H9 (cell line): ENCODE data around the gene COMT. TPM values are rescaled to one million over a fixed set of nuclear protein-coding genes. Genes with fewer than 3 reads are reported as not detected.

Source experiments
- DNase-seq: peaks from one replicate; pipeline ENCODE4 v3.0.0-alpha.2; 2017
- H2AFZ ChIP-seq: one replicate; pipeline ENCODE4 v1.6.1; 2013; ENCODE audit warnings: mild to moderate bottlenecking, low read length, control low read depth, moderate library complexity
- H2AK5ac ChIP-seq: 2 replicates; pipeline ENCODE4 v1.6.1; 2013; ENCODE audit warnings: low read length, control low read depth, mixed read lengths; ENCODE audit not compliant: insufficient read length
- H2BK120ac ChIP-seq: one replicate; pipeline ENCODE4 v1.6.1; 2013; ENCODE audit warnings: low read depth, mild to moderate bottlenecking, low read length, control low read depth, inconsistent platforms; ENCODE audit not compliant: poor library complexity, severe bottlenecking
- H2BK12ac ChIP-seq: 2 replicates; pipeline ENCODE4 v1.6.1; 2013; ENCODE audit warnings: low read length, control low read depth, mixed read lengths, low read depth; ENCODE audit not compliant: insufficient read length
- H2BK15ac ChIP-seq: 2 replicates; pipeline ENCODE4 v1.6.1; 2013; ENCODE audit warnings: low read depth, low read length, control low read depth
- H2BK20ac ChIP-seq: one replicate; pipeline ENCODE4 v1.6.1; 2013; ENCODE audit warnings: low read depth, mild to moderate bottlenecking, low read length, control low read depth, inconsistent platforms; ENCODE audit not compliant: poor library complexity, severe bottlenecking
- H2BK5ac ChIP-seq: 2 replicates; pipeline ENCODE4 v1.6.1; 2013; ENCODE audit warnings: low read length, control low read depth, mixed read lengths; ENCODE audit not compliant: insufficient read length
- H3K14ac ChIP-seq: 2 replicates; pipeline ENCODE4 v1.6.1; 2013; ENCODE audit warnings: low read length, control low read depth; ENCODE audit not compliant: insufficient read depth
- H3K18ac ChIP-seq: 2 replicates; pipeline ENCODE4 v1.6.1; 2013; ENCODE audit warnings: low read depth, mild to moderate bottlenecking, mixed read lengths, low read length, control low read depth; ENCODE audit not compliant: insufficient read length
- H3K23ac ChIP-seq: 2 replicates; pipeline ENCODE4 v1.6.1; 2013; ENCODE audit warnings: low read length, control low read depth, mixed read lengths, low read depth; ENCODE audit not compliant: insufficient read length
- H3K23me2 ChIP-seq: 2 replicates; pipeline ENCODE4 v1.6.1; 2013; ENCODE audit warnings: low read depth, mild to moderate bottlenecking, mixed read lengths, low read length, control low read depth; ENCODE audit not compliant: insufficient read length, poor library complexity, severe bottlenecking
- H3K27ac ChIP-seq: 2 replicates; pipeline ENCODE4 v1.5.1; 2013; ENCODE audit warnings: low read length, control low read depth, mixed read lengths, low read depth; ENCODE audit not compliant: insufficient read length
- H3K27me3 ChIP-seq: 2 replicates; pipeline ENCODE4 v1.6.1; 2013; ENCODE audit warnings: low read length, control low read depth, inconsistent platforms; ENCODE audit not compliant: insufficient read depth
- H3K4ac ChIP-seq: 2 replicates; pipeline ENCODE4 v1.6.1; 2013; ENCODE audit warnings: low read depth, mild to moderate bottlenecking, control low read depth, inconsistent platforms, low read length, moderate library complexity
- H3K4me1 ChIP-seq: 2 replicates; pipeline ENCODE4 v1.6.1; 2013; ENCODE audit warnings: low read length, control low read depth, inconsistent platforms; ENCODE audit not compliant: insufficient read depth
- H3K4me2 ChIP-seq: 2 replicates; pipeline ENCODE4 v1.6.1; 2013; ENCODE audit warnings: low read length, control low read depth, mixed read lengths; ENCODE audit not compliant: insufficient read length, insufficient read depth
- H3K56ac ChIP-seq: 2 replicates; pipeline ENCODE4 v1.6.1; 2013; ENCODE audit warnings: low read depth, mild to moderate bottlenecking, mixed read lengths, low read length, control low read depth; ENCODE audit not compliant: insufficient read length
- H3K79me1 ChIP-seq: 2 replicates; pipeline ENCODE4 v1.6.1; 2013; ENCODE audit warnings: low read depth, mild to moderate bottlenecking, moderate library complexity, low read length, control low read depth, inconsistent platforms; ENCODE audit not compliant: insufficient read depth, poor library complexity, severe bottlenecking
- H3K79me2 ChIP-seq: 2 replicates; pipeline ENCODE4 v1.6.1; 2013; ENCODE audit warnings: low read length, control low read depth, inconsistent platforms; ENCODE audit not compliant: insufficient read depth
- H3K9ac ChIP-seq: 2 replicates; pipeline ENCODE4 v1.6.1; 2013; ENCODE audit warnings: low read length, control low read depth, mixed read lengths; ENCODE audit not compliant: insufficient read length; ENCODE audit errors: extremely low read depth
- H3K9me3 ChIP-seq: one replicate; pipeline ENCODE4 v1.6.1; 2013; ENCODE audit warnings: low read depth, low read length, inconsistent platforms; ENCODE audit not compliant: control insufficient read depth
- H3T11ph ChIP-seq: one replicate; pipeline ENCODE4 v1.6.1; 2013; ENCODE audit warnings: mild to moderate bottlenecking, low read length, control low read depth, inconsistent platforms
- H4K20me1 ChIP-seq: one replicate; pipeline ENCODE4 v1.6.1; 2013; ENCODE audit not compliant: control insufficient read depth, insufficient read length, insufficient read depth
- H4K5ac ChIP-seq: 2 replicates; pipeline ENCODE4 v1.6.1; 2013; ENCODE audit warnings: low read depth, mild to moderate bottlenecking, mixed read lengths, low read length, control low read depth; ENCODE audit not compliant: insufficient read length
- H4K8ac ChIP-seq: replicated peaks from 2 replicates; pipeline ENCODE4 v1.6.1; 2013; ENCODE audit warnings: low read length, control low read depth, mixed read lengths, low read depth; ENCODE audit not compliant: insufficient read length
- H4K91ac ChIP-seq: 2 replicates; pipeline ENCODE4 v1.6.1; 2013; ENCODE audit warnings: low read depth, mild to moderate bottlenecking, moderate library complexity, mixed read lengths, low read length, control low read depth; ENCODE audit not compliant: insufficient read length
- H3K27ac Mint-ChIP-seq, 3 experiments: 2 replicates in 2 of 3; 3 replicates in 1 of 3; pipeline ENCODE4 v1.8.0; 2020 to 2021; ENCODE audit warnings: mixed read lengths in 3 of 3, mild to moderate bottlenecking in 1 of 3, moderate library complexity in 1 of 3
- H3K27me3 Mint-ChIP-seq: 2 replicates; pipeline ENCODE4 v1.8.0; 2021; ENCODE audit warnings: low read depth, mild to moderate bottlenecking, moderate library complexity, mixed read lengths
- H3K36me3 Mint-ChIP-seq, 3 experiments: 2 replicates in 2 of 3; 3 replicates in 1 of 3; pipeline ENCODE4 v1.8.0; 2020 to 2021; ENCODE audit warnings: low read depth in 3 of 3, mixed read lengths in 3 of 3; ENCODE audit not compliant: insufficient read depth in 1 of 3
- H3K4me1 Mint-ChIP-seq, 2 experiments: 2 replicates each; pipeline ENCODE4 v1.8.0; 2020; ENCODE audit warnings: mixed read lengths in 2 of 2
- H3K4me3 Mint-ChIP-seq, 2 experiments: 2 replicates in 1 of 2; 3 replicates in 1 of 2; pipeline ENCODE4 v1.8.0; 2020 to 2021; ENCODE audit warnings: mild to moderate bottlenecking in 2 of 2, mixed read lengths in 2 of 2, moderate library complexity in 1 of 2
- H3K9me3 Mint-ChIP-seq, 2 experiments: 2 replicates in 1 of 2; 3 replicates in 1 of 2; pipeline ENCODE4 v1.8.0; 2020; ENCODE audit warnings: mild to moderate bottlenecking in 2 of 2, mixed read lengths in 2 of 2, moderate library complexity in 1 of 2
- WGBS: extraction: QIAGEN DNeasy Blood & Tissue Kit; methylation state at CpG from one replicate; pipeline ENCODE4 v1.1.7; 2013; ENCODE audit warnings: missing lambda C conversion rate, low lambda C conversion rate, mixed read lengths; ENCODE audit not compliant: insufficient read length; ENCODE audit errors: extremely low coverage; 5-methylcytosine and 5-hydroxymethylcytosine counted together
- total RNA-seq: library from RNA; stranded (reverse); gene quantifications from 2 replicates; pipeline ENCODE4 v1.2.1, GENCODE V29; 2021
- TF ChIP-seq, protein P1 (sequence below): fragments of 200-600 bp; sonication (generic); conservative IDR thresholded peaks from 3 replicates; pipeline ENCODE4 v1.8.0; 2021; ENCODE audit warnings: antibody characterized with exemption, mild to moderate bottlenecking

The COMT gene
- total RNA-seq, 1 experiment from 2014 or later: 42.2 TPM

DNA sequence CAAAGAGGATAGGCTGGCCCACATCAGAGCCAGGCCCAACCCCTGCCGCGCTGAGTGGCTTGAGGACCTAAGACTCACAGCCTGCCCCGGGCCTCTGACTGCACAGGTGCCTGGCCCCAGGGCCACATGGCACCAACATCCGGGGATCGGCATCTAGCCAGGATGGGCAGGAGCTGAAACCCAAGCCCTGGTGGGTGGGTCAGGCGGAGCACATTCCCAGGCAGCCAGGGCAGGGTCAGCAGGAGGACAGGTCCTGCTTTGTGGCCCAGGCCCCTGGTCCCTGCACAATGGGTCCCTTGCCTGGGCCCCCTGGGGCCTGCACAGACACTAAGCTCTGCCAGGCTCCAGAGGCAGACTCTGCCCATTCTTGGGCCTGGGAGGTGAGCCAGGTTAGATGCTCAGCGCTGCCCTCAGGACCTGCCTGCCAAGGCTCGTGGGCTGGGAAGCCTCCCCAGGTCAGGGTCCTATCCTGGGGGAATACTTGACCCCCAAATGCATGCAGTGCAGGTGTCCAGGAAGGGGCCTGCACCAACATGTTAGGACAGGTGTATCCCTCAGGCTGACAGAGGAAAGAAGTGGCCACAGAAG, 41.5 kb downstream of the COMT start:
- Mint-ChIP-seq H3K4me1 (peaks cover 5 to 10% of the 10 kb centered on the region in 2 experiments; a peak in 3 of 4 replicates), H3K4me3 (no peak overlapping the region), H3K36me3 (peaks cover 7 to 23% (median 21%) of the 10 kb centered on the region in 3 experiments; a peak in 6 of 7 replicates), H3K27me3 (no peaks in the 10 kb centered on the region), H3K27ac (no peak overlapping the region), H3K9me3 (no peaks in the 10 kb centered on the region)
- H2BK120ac ChIP-seq: no peak overlapping the region
- no peak overlapping the region; the same call in 1 of the 2 replicates for H3K14ac ChIP-seq
- H3T11ph ChIP-seq: no peak overlapping the region
- H3K79me2 ChIP-seq: no peaks in the 10 kb centered on the region
- peaks cover 3% of the 10 kb centered on the region for H4K20me1 ChIP-seq
- no peak overlapping the region for H4K8ac ChIP-seq
- H4K91ac ChIP-seq: no peak overlapping the region
- H3K27me3 ChIP-seq: no peaks in the 10 kb centered on the region
- peaks cover 4% of the 10 kb centered on the region for H3K79me1 ChIP-seq
- TF ChIP-seq, protein P1, sequence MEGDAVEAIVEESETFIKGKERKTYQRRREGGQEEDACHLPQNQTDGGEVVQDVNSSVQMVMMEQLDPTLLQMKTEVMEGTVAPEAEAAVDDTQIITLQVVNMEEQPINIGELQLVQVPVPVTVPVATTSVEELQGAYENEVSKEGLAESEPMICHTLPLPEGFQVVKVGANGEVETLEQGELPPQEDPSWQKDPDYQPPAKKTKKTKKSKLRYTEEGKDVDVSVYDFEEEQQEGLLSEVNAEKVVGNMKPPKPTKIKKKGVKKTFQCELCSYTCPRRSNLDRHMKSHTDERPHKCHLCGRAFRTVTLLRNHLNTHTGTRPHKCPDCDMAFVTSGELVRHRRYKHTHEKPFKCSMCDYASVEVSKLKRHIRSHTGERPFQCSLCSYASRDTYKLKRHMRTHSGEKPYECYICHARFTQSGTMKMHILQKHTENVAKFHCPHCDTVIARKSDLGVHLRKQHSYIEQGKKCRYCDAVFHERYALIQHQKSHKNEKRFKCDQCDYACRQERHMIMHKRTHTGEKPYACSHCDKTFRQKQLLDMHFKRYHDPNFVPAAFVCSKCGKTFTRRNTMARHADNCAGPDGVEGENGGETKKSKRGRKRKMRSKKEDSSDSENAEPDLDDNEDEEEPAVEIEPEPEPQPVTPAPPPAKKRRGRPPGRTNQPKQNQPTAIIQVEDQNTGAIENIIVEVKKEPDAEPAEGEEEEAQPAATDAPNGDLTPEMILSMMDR: no peak
- H3K56ac ChIP-seq: no peak overlapping the region
- no peak overlapping the region for H3K9ac ChIP-seq
- no peak overlapping the region for H3K18ac ChIP-seq
- H2BK5ac ChIP-seq: no peak overlapping the region
- no peak overlapping the region for H2AK5ac ChIP-seq
- H2BK12ac ChIP-seq: no peak overlapping the region
- no peak overlapping the region for H2AFZ ChIP-seq
- no peaks in the 10 kb centered on the region for H3K9me3 ChIP-seq
- WGBS: no CpG with 5 or more reads among the region's 8 CpGs
- H3K23me2 ChIP-seq: no peaks in the 10 kb centered on the region
- H3K4ac ChIP-seq: no peak overlapping the region
- no peak overlapping the region for H4K5ac ChIP-seq
- H3K23ac ChIP-seq: no peak overlapping the region
- no peak overlapping the region for H3K27ac ChIP-seq
- no peak overlapping the region for H2BK20ac ChIP-seq
- H2BK15ac ChIP-seq: no peak overlapping the region
- H3K4me1 ChIP-seq: no peaks in the 10 kb centered on the region; the same call in 1 of the 2 replicates
- no peak overlapping the region for H3K4me2 ChIP-seq
- DNase-seq: no peak
